ENCODE measurements around the gene TMIGD2. TPM values are rescaled to one million over a fixed set of nuclear protein-coding genes. Genes with fewer than 3 reads are reported as not detected.

Gene TMIGD2
- total RNA-seq, 1 donor from 2014 or later: 2.7 TPM

- Histone ChIP-seq H3K27ac (no peak overlapping the region), H3K27me3 (no peaks in the 10 kb centered on the region), H3K4me3 (no peak overlapping the region), H3K36me3 (no peaks in the 10 kb centered on the region), H3K9me3 (no peaks in the 10 kb centered on the region), H3K4me1 (peaks cover 12% of the 10 kb centered on the region)
- TF ChIP-seq CTCF (IDR thresholded peaks at IDR 0.05): no peak
- ATAC-seq (no peak), DNase-seq (no peak)
- intact Hi-C loops (cut with DNase I): no loop called here
Observed at GRCh38 chr19:4345342-4346019, 43.3 kb upstream of the TMIGD2 start.

DNA sequence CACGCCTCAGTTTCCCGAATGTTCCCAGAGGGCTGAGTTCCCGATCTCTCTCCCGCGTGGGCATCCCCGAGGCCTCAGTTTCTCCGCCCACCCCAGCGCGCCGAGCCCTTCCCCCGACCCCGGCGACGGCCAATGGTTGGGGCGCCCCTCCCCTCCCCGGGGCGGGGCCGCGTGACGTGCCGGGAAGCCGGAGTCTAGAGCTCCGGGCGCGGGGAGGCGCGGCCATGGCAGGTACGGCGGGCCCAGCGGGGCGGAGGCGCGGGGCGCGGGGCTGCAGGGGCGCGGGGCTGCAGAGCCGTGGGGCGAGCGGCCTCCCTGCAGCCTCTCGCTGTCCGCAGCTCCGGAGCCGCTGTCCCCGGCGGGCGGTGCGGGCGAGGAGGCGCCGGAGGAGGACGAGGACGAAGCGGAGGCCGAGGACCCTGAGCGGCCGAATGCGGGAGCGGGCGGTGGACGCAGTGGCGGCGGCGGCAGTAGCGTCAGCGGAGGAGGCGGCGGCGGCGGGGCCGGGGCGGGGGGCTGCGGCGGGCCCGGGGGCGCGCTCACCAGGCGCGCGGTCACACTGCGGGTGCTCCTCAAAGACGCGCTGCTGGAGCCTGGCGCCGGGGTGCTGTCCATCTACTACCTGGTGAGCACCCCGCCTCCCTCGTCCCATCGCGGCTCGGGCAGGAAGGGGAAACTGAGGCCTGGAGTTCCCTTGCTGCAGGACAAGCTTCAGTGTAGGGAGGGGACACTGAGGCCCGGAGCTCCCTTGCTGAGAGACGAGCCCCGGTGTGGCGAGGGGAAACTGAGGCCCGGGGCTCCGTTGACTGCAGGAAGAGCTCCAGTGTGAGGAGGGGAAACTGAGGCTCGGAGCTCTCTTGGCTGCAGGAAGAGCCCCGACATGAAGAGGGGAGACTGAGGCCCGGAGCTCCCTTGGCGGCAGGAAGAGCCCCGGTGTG lies 41.5 kb upstream of the TMIGD2 start, which contains the start of gene MPND:
TSS of gene MPND (plus strand) at position 193 of the 938 bp plus-strand sequence. CDS start at position 225, 32 bp downstream.
- Histone ChIP-seq H3K4me3 (peak within 1 kb of the TSS; percentile 82), H3K4me1 (peaks cover 12% of the 10 kb centered on the region), H3K36me3 (no peaks in the 10 kb centered on the region), H3K27me3 (no peaks in the 10 kb centered on the region), H3K27ac (peak within 1 kb of the TSS; percentile 88), H3K9me3 (no peaks in the 10 kb centered on the region)
- TF ChIP-seq CTCF (IDR thresholded peaks at IDR 0.05): no peak
- DNase-seq (peak; percentile 97), ATAC-seq (peak; percentile 86)
- intact Hi-C loops (cut with DNase I): no loop called here

- peak; percentile 38 for TF ChIP-seq CTCF (IDR thresholded peaks at IDR 0.05)
- DNase-seq (peak; percentile 96), ATAC-seq (peak; percentile 93)
- H3K4me3 ChIP-seq: peak overlapping the region; percentile 82
- no peaks in the 10 kb centered on the region for H3K36me3 ChIP-seq
- intact Hi-C loops (cut with DNase I): no loop called here
- no peaks in the 10 kb centered on the region for H3K9me3 ChIP-seq
- peak overlapping the region; percentile 88 for H3K27ac ChIP-seq
- H3K4me1 ChIP-seq: peaks cover 12% of the 10 kb centered on the region
- no peaks in the 10 kb centered on the region for H3K27me3 ChIP-seq
Observed at GRCh38 chr19:4342615-4343369, 40.6 kb upstream of the TMIGD2 start.

DNA sequence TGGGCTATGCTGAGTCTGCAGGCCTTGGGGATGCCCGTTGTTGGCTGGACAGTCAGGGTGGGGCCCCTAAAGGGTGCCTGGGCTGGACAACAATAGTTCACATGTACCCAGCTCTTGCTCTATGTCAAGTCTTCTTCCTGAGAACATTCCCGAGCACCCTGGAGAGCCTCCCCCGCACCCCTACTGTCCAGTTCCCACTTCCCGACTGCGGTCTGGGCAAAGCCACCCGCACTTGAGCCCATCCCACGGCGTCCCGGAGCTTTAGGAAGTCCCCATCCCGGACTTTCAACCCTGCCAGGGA lies 40.1 kb upstream of the TMIGD2 start:
- H3K27me3 ChIP-seq: no peaks in the 10 kb centered on the region
- H3K4me1 ChIP-seq: peaks cover 12% of the 10 kb centered on the region
- TF ChIP-seq CTCF (IDR thresholded peaks at IDR 0.05): no peak
- peak; percentile 16 for ATAC-seq
- peak overlapping the region; percentile 88 for H3K27ac ChIP-seq
- no peaks in the 10 kb centered on the region for H3K9me3 ChIP-seq
- no peak for DNase-seq
- H3K36me3 ChIP-seq: no peaks in the 10 kb centered on the region
- intact Hi-C loops (cut with DNase I): no loop called here
- peak overlapping the region; percentile 82 for H3K4me3 ChIP-seq

DNA sequence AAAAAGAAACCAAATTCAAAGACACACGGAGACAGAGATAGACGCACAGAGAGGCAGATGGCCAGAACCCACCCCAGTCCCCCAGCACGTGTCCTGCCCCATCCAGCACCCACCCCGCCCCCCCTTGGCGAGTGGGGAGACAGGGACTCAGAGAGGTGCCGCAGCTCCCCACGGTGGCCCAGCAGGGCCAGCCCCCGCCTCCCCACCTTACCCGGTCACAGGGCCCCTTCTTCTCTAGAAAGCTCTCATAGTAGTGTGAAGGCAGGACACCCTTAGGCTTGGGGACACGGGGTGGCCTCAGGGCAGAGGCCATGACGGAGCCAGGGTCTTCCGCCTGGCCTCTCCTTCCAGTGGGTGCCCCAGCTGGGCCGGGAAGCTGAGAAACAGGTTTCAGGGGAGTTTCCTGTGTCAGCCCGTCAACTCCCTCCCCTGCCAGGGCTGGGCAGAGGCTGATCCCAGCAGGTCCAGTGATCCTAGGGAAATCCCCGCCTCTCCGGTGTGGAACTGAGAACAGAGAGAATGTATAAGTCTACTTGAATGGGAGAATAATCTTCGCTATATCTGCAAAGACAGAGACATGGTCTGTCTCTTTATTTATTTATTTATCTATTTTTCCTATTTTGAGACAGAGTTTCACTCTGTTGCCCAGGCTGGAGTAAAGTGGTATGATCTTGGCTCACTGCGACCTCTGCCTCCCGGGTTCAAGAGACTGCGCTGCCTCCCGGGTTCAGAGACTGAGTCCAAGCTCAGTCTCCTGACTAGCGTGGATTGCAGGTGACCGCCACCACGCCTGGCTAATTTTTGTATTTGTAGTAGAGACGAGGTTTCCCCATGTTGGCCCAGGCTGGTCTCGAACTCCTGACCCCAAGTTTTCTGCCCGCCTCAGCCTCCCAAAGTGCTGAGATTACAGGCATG lies 36.5 kb upstream of the TMIGD2 start, which contains the start of gene STAP2:
TSS of gene STAP2 (minus strand) at position 387 of the 915 bp plus-strand sequence. CDS start at position 313, 74 bp downstream.
- Histone ChIP-seq H3K36me3 (no peaks in the 10 kb centered on the region), H3K4me3 (peak within 1 kb of the TSS; percentile 54), H3K4me1 (peaks cover 5% of the 10 kb centered on the region), H3K9me3 (no peaks in the 10 kb centered on the region), H3K27me3 (no peaks in the 10 kb centered on the region), H3K27ac (peak within 1 kb of the TSS; percentile 75)
- ATAC-seq (peak; percentile 2), DNase-seq (peak; percentile 82)
- TF ChIP-seq CTCF (IDR thresholded peaks at IDR 0.05): no peak
- intact Hi-C loops (cut with DNase I): no loop called here

All from upper lobe of right lung (tissue), 1 donor.